ENCODE measurements around the gene CSNK1E.

CSNK1E gene

DNA sequence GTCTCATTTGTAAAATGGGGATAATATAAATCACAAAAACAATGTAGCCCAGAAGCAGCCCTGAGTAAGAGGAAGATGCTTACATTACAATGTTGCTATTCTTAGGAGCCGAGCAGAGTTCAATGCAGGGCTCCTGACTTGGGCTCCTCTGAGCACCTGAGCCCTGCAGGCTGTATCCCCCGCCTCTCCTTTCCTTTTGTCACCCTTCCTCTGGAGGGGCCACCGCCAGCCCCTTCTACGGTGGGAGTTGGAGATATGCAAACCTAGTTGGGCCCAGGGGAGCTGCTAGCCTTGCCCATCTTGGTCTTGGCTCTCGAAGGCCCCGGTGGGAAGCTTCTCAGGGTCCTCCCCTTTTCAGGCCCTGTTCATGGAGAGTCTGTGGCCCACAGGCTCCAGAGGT, 8.4 kb upstream of the CSNK1E start:
- TF ChIP-seq CTCF (IDR thresholded peaks at IDR 0.05; ENCODE audit: low read length, missing control alignments): no peak
- no peak overlapping the region for H3K4me3 ChIP-seq (replicated peaks; ENCODE audit: low read depth, low read length)
- no peak for DNase-seq (ENCODE audit: low read depth)

DNA sequence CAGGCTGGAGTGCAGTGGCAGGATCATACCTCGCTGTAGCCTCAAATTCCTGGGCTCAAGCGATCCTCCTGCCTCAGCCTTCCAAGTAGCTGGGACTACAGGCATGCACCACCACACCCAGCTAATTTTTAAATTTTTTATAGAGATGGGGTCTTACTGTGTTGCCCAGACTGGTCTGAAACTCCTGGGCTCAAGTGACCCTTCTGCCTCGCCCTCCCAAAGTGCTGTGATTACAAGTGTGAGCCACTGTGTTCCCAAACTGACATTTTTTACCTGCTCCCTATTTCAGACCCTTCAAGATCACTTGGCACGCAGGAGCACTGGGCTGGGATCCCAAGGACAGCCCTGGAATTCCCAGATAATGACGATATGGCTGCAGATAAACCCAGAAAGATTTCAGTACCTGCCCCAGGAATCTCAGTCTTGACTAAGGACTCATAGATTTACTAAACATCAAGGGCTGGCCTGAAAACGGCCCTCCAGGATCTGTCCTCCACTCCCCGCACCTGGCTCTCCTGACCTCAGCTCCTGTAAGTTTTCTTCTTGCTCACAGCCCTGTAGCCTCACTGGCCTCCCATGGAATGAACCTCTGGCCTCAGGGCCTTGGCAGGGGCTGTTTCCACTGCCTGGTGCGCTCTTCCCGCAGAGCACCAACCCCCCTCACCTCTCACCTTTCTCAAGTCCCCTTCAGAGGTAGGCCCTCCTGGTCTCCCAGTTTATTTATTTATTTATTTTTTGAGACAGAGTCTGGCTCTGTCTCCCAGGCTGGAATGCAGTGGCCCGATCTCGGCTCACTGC, 3.6 kb upstream of the CSNK1E start:
- DNase-seq (ENCODE audit: low read depth): no peak
- no peak for TF ChIP-seq CTCF (IDR thresholded peaks at IDR 0.05; ENCODE audit: low read length, missing control alignments)
- no peak overlapping the region for H3K4me3 ChIP-seq (replicated peaks; ENCODE audit: low read depth, low read length)

DNA sequence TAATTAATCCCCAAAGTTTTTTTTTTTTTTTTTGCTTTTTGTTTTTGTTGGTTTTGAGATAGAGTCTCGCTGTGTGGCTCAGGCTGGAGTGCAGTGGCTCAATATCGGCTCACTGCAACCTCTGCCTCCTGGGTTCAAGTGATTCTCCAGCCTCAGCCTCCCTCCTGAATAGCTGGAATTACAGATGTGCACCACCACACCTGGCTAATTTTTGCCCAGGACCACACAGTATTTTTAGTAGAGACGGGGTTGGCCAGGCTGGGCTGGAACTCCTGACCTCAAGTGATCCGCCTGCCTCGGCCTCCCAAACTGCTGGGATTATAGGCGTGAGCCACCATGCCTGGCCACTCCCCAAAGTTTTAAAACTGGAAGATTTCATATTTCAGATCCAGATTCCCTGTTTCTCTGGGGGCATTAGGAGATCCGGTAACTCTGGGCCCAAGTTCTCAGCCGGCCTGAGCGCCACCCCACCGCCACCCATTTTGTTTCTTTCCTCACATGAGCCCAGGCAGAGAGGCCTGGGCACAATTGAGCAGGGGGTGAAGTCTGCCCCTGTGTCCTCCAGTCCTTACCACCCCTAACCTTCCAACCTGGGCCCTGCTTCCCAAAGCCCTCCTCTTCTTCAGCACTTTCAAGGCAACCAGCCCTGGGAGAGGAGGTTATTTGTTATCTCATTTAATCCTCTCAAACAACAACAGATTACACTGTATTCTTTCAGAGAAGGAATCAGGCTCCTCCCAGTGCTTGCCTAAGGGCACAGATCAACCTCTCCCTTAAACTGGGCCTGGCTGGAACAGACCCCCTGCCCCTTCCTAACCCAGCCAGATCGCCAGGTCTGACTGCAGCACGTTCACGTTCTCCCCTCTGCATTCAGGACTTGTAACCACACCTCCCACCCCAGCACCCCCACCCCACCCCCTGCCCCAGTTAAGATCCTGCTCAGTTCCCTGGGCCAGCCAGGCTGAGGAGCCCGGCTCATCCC, 1.9 kb upstream of the CSNK1E start:
- no peak for DNase-seq (ENCODE audit: low read depth)
- no peak overlapping the region for H3K4me3 ChIP-seq (replicated peaks; ENCODE audit: low read depth, low read length)
- TF ChIP-seq CTCF (IDR thresholded peaks at IDR 0.05; ENCODE audit: low read length, missing control alignments): no peak

DNA sequence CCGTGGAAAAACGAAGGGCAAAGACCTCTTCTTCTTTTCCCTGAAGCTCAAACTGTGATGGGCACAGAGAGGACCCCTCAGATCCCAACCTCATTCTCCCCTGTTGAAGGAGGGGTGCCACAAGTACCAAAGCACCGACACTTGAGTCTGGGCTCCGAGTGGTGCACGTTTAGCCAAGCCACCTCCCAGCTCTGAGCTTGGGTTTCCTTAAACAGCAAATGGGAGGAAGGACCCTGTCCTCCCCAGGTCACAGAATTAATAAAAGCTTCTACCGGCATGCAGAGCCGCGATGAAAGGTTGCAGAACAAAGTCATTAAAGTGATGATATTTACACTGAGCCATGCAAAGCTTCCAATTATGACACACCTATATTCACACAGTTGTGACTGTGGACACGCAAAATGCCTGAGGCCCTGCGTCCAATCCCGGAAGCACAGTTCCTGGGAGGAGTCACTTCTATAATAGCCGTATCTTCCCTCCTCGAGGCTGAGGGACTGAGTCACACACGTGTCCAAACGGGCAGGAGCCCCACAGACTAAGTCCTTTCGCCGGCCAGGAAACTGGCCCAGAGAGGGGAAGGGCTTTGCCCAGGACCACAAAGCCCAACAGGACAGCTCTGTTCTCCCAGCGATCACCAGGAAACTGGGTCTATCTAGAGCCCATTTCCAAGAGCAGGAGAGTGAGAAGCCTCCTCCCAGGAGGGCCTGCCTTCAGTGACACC, 922 bp upstream of the CSNK1E start:
- TF ChIP-seq CTCF (IDR thresholded peaks at IDR 0.05; ENCODE audit: low read length, missing control alignments): no peak
- DNase-seq (ENCODE audit: low read depth): peak; percentile 91
- H3K4me3 ChIP-seq (replicated peaks; ENCODE audit: low read depth, low read length): peak overlapping the region; percentile 49

DNA sequence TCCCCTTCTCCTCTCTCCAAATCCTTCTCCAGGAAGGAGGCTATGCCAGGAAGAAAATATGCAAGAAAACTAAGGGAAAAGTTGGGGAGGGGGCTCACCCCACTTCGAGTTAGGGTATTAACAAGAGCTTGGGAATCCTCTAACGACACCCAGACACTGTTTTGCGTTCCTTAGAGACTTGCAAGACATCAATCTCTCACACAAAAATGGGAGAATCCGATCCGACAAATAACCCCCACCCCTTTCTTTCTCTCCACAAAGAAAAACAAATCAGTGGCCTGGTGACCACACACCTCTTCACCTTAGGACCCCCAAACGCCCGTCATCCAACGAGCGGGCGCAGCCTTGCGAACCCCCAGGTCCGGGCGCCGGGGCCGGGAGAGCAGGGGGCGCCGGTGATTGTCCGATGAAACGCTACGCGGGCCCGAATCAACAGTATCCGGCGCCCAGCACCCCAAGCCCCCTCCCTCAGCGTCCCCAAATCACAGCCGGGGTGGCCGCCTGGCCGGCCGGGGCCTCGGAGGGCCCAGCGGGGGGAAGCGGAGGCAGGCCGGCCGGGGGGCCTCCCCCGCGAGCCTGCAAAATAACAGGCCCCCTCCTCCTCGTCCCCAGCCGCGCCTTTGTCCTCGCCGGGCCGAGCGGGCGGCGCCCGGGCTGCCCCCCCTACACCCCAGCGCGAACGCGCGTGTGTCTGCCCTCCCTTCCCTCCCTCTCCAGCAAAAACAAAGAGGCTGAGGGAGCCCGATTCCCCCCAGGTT, 690 bp downstream of the CSNK1E start:
- TF ChIP-seq CTCF (IDR thresholded peaks at IDR 0.05; ENCODE audit: low read length, missing control alignments): no peak
- peak; percentile 64 for DNase-seq (ENCODE audit: low read depth)
- peak overlapping the region; percentile 63 for H3K4me3 ChIP-seq (replicated peaks; ENCODE audit: low read depth, low read length)

GRCh38 chr22:38315823-38316363, 1.3 kb downstream of the CSNK1E start:
- no peak for DNase-seq (ENCODE audit: low read depth)
- TF ChIP-seq CTCF (IDR thresholded peaks at IDR 0.05; ENCODE audit: low read length, missing control alignments): no peak
- H3K4me3 ChIP-seq (replicated peaks; ENCODE audit: low read depth, low read length): peak overlapping the region; percentile 63
